Measurements from ENCODE around the gene TBC1D32. TPM values are rescaled to one million over a fixed set of nuclear protein-coding genes. Genes with fewer than 3 reads are reported as not detected.

Gene TBC1D32
- total RNA-seq, 1 experiment from 2014 or later, result 9.0 TPM

- H4K91ac ChIP-seq (ENCODE audit: insufficient read length, low read depth, low read length), result no peak overlapping the region
- no peak overlapping the region for H2AFZ ChIP-seq (ENCODE audit: low read length)
- no peak overlapping the region for H2BK20ac ChIP-seq (ENCODE audit: low read depth, low read length, poor library complexity, severe bottlenecking)
- no peak overlapping the region for H3K27ac ChIP-seq (ENCODE audit: insufficient read length, low read depth, low read length)
- no peak overlapping the region for H3K18ac ChIP-seq (ENCODE audit: insufficient read length, low read depth, low read length)
- H3K23me2 ChIP-seq (ENCODE audit: insufficient read length, low read depth, low read length, poor library complexity, severe bottlenecking), result no peaks in the 10 kb centered on the region
- H3K9me3 ChIP-seq (ENCODE audit: control insufficient read depth, low read depth, low read length), result peaks cover 6% of the 10 kb centered on the region
- Mint-ChIP-seq H3K9me3 (peaks cover 5 to 12% of the 10 kb centered on the region in 2 experiments), H3K4me1 (no peaks in the 10 kb centered on the region), H3K4me3 (no peak overlapping the region), H3K27me3 (ENCODE audit: low read depth) (no peaks in the 10 kb centered on the region), H3K36me3 (ENCODE audit: insufficient read depth in 1 of 3, low read depth in 3 of 3) (peaks cover 8 to 24% (median 23%) of the 10 kb centered on the region in 3 experiments), H3K27ac (no peak overlapping the region)
- no peak overlapping the region for H2BK120ac ChIP-seq (ENCODE audit: low read depth, low read length, poor library complexity, severe bottlenecking)
- no peak overlapping the region for H2BK15ac ChIP-seq (ENCODE audit: low read depth, low read length)
- no peak overlapping the region for H2BK5ac ChIP-seq (ENCODE audit: insufficient read length, low read length)
- H3T11ph ChIP-seq (ENCODE audit: low read length), result no peak overlapping the region
- H4K20me1 ChIP-seq (ENCODE audit: control insufficient read depth, insufficient read depth, insufficient read length), result no peaks in the 10 kb centered on the region
- no peaks in the 10 kb centered on the region for H3K27me3 ChIP-seq (ENCODE audit: insufficient read depth, low read length)
- DNase-seq, result no peak
- H3K56ac ChIP-seq (ENCODE audit: insufficient read length, low read depth, low read length), result no peak overlapping the region
- TF ChIP-seq CTCF (conservative IDR thresholded peaks at IDR 0.05), result no peak
- no peak overlapping the region for H4K5ac ChIP-seq (ENCODE audit: insufficient read length, low read depth, low read length)
- no peak overlapping the region for H3K9ac ChIP-seq (ENCODE audit: extremely low read depth, insufficient read length, low read length)
- no peak overlapping the region for H2AK5ac ChIP-seq (ENCODE audit: insufficient read length, low read length)
- H4K8ac ChIP-seq (replicated peaks; ENCODE audit: insufficient read length, low read depth, low read length), result no peak overlapping the region
- no CpG with 5 or more reads among the region's 5 CpGs for WGBS (ENCODE audit: extremely low coverage, insufficient read length, low lambda C conversion rate)
- no peak overlapping the region for H3K4me2 ChIP-seq (ENCODE audit: insufficient read depth, insufficient read length, low read length)
- no peaks in the 10 kb centered on the region for H3K4me1 ChIP-seq (ENCODE audit: insufficient read depth, low read length)
- no peak overlapping the region for H2BK12ac ChIP-seq (ENCODE audit: insufficient read length, low read depth, low read length)
- no peak overlapping the region for H3K4ac ChIP-seq (ENCODE audit: low read depth, low read length)
- no peak overlapping the region for H3K23ac ChIP-seq (ENCODE audit: insufficient read length, low read depth, low read length)
- no peaks in the 10 kb centered on the region for H3K79me2 ChIP-seq (ENCODE audit: insufficient read depth, low read length)
- H3K14ac ChIP-seq (ENCODE audit: insufficient read depth, low read length), result no peak overlapping the region
- H3K79me1 ChIP-seq (ENCODE audit: insufficient read depth, low read depth, low read length, poor library complexity, severe bottlenecking), result no peaks in the 10 kb centered on the region
Measured at GRCh38 chr6:121210943-121211342, 123.3 kb downstream of the TBC1D32 start.
